ENCODE measurements around the gene C2orf74. TPM values are rescaled to one million over a fixed set of nuclear protein-coding genes. Genes with fewer than 3 reads are reported as not detected.
"Not testable (repeated sequence)": the region's sequence is repeated elsewhere in the genome, so short reads cannot be mapped to it uniquely, and the experiment has no call there.

The C2orf74 gene
- total RNA-seq, 1 donor: 13.0 TPM

DNA sequence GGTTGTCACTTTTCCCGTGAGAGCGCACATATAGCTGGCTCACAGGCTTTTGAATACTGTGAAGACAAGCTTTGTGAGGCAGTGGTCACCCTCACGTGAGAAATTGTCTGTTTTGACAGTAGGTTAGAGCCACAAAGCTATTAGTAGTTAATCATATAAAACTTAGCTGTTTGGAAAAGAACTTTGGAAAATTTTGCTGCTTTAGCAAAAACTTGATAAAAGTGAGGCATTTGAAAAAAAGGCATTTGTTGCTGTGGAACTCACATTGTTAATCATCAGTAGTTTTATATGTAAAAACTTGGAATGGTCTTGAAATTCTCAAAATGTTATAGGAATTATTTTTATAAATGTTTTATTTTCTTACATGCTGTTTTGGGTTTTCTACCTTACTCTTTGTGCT is 22.3 kb downstream of the C2orf74 start:
- no peak for DNase-seq (ENCODE audit: low read depth)
- TF ChIP-seq, protein P1, sequence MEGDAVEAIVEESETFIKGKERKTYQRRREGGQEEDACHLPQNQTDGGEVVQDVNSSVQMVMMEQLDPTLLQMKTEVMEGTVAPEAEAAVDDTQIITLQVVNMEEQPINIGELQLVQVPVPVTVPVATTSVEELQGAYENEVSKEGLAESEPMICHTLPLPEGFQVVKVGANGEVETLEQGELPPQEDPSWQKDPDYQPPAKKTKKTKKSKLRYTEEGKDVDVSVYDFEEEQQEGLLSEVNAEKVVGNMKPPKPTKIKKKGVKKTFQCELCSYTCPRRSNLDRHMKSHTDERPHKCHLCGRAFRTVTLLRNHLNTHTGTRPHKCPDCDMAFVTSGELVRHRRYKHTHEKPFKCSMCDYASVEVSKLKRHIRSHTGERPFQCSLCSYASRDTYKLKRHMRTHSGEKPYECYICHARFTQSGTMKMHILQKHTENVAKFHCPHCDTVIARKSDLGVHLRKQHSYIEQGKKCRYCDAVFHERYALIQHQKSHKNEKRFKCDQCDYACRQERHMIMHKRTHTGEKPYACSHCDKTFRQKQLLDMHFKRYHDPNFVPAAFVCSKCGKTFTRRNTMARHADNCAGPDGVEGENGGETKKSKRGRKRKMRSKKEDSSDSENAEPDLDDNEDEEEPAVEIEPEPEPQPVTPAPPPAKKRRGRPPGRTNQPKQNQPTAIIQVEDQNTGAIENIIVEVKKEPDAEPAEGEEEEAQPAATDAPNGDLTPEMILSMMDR (IDR thresholded peaks at IDR 0.05; ENCODE audit: insufficient read depth, low read depth, low read length): no peak
- H3K4me3 ChIP-seq (ENCODE audit: low read depth, low read length): no peak overlapping the region

DNA sequence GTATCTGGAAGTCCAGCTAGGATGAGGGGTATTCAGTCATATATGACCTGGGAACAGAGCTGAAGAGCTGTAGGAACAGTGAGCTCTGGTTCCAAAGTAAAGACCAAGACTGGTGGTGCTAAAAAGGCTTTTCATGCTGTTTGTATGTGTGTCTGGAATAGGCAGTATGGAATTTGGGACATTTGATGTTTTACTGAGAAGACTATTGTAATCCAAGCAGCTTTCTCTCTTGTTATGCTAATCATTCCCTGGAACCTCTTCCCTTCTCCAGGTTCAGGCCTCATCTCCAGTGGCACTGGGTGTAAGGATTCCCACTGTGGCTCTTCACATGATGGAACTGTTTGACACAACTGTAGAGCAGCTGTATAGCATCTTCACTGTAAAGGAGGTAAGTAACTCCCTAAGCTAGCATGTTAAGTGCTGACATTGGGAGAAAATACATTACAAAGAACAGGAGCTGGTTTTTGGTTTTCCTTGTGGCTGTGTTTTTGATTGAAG is 23.3 kb downstream of the C2orf74 start:
- TF ChIP-seq, protein P1 (IDR thresholded peaks at IDR 0.05; ENCODE audit: insufficient read depth, low read depth, low read length): no peak
- H3K4me3 ChIP-seq (ENCODE audit: low read depth, low read length): no peak overlapping the region
- DNase-seq (ENCODE audit: low read depth): no peak

DNA sequence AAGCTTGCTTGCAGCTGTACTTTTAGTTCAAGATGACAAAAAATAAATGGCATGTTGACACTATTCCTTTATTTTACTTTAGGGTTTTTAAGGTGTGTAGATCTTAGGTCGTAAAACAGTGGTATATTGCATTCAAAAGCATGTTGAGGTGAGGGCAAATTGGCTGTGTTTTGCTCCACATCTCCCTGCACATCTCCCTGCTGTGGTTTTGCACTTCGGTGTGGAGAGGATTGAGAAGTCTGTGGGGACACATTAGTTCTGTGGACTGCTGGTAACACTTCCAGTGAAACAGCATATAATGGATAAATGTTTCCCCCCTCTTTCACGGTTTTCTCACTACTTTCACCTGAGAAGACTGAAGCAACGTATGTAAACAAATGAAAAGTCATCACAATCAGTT is 25.1 kb downstream of the C2orf74 start:
- TF ChIP-seq, protein P1 (IDR thresholded peaks at IDR 0.05; ENCODE audit: insufficient read depth, low read depth, low read length): no peak
- DNase-seq (ENCODE audit: low read depth): no peak
- no peak overlapping the region for H3K4me3 ChIP-seq (ENCODE audit: low read depth, low read length)

DNA sequence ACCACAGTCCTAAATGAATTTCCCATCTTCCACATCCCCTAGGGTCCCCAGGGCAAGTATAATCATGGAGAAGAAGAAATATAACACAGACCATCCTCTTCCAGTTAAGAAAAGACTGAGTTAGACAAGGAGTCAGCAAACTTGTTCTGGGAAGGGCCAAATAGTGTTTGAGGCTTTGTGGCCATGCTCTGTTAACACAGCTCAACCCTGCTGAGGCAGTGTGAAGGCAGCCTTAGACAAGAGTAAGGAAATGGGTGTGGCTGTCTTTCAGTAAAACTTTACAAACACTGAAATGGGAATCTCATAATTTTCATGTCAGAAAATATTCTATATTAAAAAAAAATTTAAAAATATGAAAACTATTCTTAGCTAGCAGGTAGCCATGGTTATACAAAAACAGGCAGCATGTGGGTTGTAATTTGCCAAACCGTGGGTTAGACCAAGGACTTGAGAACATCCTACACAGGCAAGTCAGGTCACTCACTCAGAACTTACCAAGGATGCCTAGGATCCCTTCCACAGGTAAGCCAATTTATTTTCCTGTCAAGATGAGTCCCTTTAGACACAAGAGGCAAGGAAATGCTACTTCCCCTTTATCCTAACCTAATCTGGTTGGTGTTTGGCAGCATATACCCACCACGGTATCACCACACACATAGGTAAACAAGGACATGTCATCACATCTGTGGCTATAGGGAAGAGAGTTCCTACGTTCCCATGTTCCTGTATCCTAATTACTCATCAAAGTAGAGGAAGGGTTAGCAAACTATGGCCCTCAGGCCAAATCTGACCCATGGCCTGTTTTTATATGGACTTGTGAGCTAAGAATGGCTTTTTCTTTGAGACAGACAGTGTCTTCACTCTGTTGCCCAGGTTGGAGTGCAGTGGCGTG is 31.9 kb downstream of the C2orf74 start:
- no peak overlapping the region for H3K4me3 ChIP-seq (ENCODE audit: low read depth, low read length)
- no peak for DNase-seq (ENCODE audit: low read depth)
- TF ChIP-seq, protein P1 (IDR thresholded peaks at IDR 0.05; ENCODE audit: insufficient read depth, low read depth, low read length): no peak

DNA sequence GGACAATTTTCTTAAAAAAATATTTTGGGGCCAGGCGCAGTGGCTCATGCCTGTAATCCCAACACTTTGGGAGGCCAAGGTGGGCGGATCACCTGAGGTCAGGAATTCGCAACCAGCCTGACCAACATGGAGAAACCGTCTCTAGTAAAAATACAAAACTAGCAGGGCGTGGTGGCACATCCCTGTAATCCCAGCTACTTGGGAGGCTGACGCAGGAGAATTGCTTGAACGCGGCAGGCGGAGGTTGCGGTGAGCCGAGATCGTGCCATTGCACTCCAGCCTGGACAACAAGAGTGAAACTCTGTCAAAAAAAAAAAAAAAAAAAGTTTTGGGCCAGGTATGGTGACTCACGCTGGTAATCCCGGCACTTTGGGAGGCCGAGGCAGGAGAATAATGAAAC is 32.7 kb downstream of the C2orf74 start:
- not testable (repeated sequence) for DNase-seq (ENCODE audit: low read depth); H3K4me3 ChIP-seq (ENCODE audit: low read depth, low read length)

DNA sequence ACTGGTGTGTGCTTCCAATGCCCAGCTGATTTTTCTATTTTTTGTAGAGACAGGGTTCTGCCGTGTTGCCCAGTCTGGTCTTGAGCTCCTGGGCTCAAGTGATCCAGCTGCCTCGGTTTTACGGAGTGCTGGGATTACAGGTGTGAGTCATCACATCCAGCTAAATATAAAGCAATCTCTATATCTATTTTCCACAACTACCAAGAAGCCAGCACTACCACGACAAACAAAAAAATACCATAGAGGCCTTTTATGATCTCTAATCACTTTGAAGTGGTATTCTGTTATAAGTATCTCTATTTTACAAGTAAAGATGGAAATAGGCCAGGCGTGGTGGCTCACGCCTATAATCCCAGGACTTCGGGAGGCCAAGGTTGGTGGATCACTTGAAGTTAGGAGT is 34.7 kb downstream of the C2orf74 start:
- H3K4me3 ChIP-seq (ENCODE audit: low read depth, low read length): no peak overlapping the region
- DNase-seq (ENCODE audit: low read depth): peak; percentile 69
- TF ChIP-seq, protein P1 (IDR thresholded peaks at IDR 0.05; ENCODE audit: insufficient read depth, low read depth, low read length): no peak

DNA sequence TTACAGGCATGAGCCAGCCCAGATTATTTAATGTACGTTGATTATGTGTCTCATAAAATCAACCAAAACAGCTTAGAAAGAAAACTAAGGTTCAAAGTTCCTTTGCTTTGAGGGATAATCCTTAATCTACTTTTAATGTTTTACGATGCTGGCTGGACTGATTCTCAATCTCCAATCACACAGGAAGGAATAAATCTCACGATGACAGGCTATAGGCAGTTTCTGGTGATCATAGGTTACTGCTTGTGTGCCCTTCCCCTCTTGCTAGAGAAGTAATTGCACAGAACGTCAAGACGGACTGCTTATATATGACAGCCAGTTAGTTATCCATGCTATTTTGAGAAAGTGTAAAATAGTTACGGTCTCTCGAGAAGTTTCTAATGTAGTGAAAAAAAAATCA is 43.1 kb downstream of the C2orf74 start:
- no peak overlapping the region for H3K4me3 ChIP-seq (ENCODE audit: low read depth, low read length)
- TF ChIP-seq, protein P1 (IDR thresholded peaks at IDR 0.05; ENCODE audit: insufficient read depth, low read depth, low read length): no peak
- DNase-seq (ENCODE audit: low read depth): peak; percentile 26

All from fibroblast of villous mesenchyme (primary cell).